Ramos (cell line): ENCODE measurements around the gene IL36G.

Experiments
- in situ Hi-C: fragments of 300-500 bp; cut with MboI; formaldehyde crosslinking; loops from one replicate; pipeline ENCODE4 v1.14.3; 2022; ENCODE audit warnings: low sequenced_read_pairs; ENCODE audit not compliant: unreplicated experiment

Gene IL36G

GRCh38 chr2:112967023-112967422 lies 10.8 kb upstream of the IL36G start:
- in situ Hi-C loops, result no loop called here

- in situ Hi-C loops, result no loop called here
Observed at GRCh38 chr2:112972423-112973086, 5.3 kb upstream of the IL36G start.

- in situ Hi-C loops, result no loop called here
Observed at GRCh38 chr2:112973156-112973555, 4.7 kb upstream of the IL36G start.

GRCh38 chr2:112979731-112980130 lies 1.9 kb downstream of the IL36G start:
- in situ Hi-C loops, result no loop called here

- in situ Hi-C loops, result no loop called here
Observed at GRCh38 chr2:112980537-112980936, 2.7 kb downstream of the IL36G start.

GRCh38 chr2:112985090-112985489 lies 7.3 kb downstream of the IL36G start:
- in situ Hi-C loops, result no loop called here

- in situ Hi-C loops, result no loop called here
Observed at GRCh38 chr2:112989611-112990010, 11.8 kb downstream of the IL36G start.

GRCh38 chr2:112993831-112994230 lies 16.0 kb downstream of the IL36G start:
- in situ Hi-C loops, result no loop called here

- in situ Hi-C loops, result no loop called here
Observed at GRCh38 chr2:112994648-112995047, 16.8 kb downstream of the IL36G start.

- in situ Hi-C loops, result no loop called here
Observed at GRCh38 chr2:112995346-112995920, 17.6 kb downstream of the IL36G start.

- in situ Hi-C loops, result no loop called here
Observed at GRCh38 chr2:112996635-112997034, 18.8 kb downstream of the IL36G start.

GRCh38 chr2:112997151-112997550 lies 19.3 kb downstream of the IL36G start:
- in situ Hi-C loops, result no loop called here

- in situ Hi-C loops, result no loop called here
Observed at GRCh38 chr2:113000436-113000835, 22.6 kb downstream of the IL36G start.

GRCh38 chr2:113002677-113003076 lies 24.9 kb downstream of the IL36G start:
- in situ Hi-C loops, result no loop called here

GRCh38 chr2:113005030-113005509 lies 27.3 kb downstream of the IL36G start, which contains the start of gene IL36A:
Gene IL36A (plus strand): TSS chr2:113005459. CDS start chr2:113005872, 413 bp downstream.
- in situ Hi-C loops, result no loop called here

GRCh38 chr2:113007250-113007649 lies 29.4 kb downstream of the IL36G start:
- in situ Hi-C loops, result no loop called here

GRCh38 chr2:113009622-113010021 lies 31.8 kb downstream of the IL36G start:
- in situ Hi-C loops, result no loop called here

- in situ Hi-C loops, result no loop called here
Observed at GRCh38 chr2:113010088-113010487, 32.3 kb downstream of the IL36G start.

- in situ Hi-C loops, result no loop called here
Observed at GRCh38 chr2:113011108-113011507, 33.3 kb downstream of the IL36G start.

- in situ Hi-C loops, result no loop called here
Observed at GRCh38 chr2:113012436-113013335, 34.9 kb downstream of the IL36G start.

- in situ Hi-C loops, result no loop called here
Observed at GRCh38 chr2:113013336-113013661, 35.5 kb downstream of the IL36G start.
